GM21423 (cell line): ENCODE results near the gene TTC34.

Experiments used
- ATAC-seq: cut with Tn5 transposase; IDR thresholded peaks from one replicate; pipeline ENCODE4 v1.9.1; 2021; ENCODE audit warnings: mild to moderate bottlenecking, moderate library complexity; ENCODE audit not compliant: unreplicated experiment

TTC34 gene

DNA sequence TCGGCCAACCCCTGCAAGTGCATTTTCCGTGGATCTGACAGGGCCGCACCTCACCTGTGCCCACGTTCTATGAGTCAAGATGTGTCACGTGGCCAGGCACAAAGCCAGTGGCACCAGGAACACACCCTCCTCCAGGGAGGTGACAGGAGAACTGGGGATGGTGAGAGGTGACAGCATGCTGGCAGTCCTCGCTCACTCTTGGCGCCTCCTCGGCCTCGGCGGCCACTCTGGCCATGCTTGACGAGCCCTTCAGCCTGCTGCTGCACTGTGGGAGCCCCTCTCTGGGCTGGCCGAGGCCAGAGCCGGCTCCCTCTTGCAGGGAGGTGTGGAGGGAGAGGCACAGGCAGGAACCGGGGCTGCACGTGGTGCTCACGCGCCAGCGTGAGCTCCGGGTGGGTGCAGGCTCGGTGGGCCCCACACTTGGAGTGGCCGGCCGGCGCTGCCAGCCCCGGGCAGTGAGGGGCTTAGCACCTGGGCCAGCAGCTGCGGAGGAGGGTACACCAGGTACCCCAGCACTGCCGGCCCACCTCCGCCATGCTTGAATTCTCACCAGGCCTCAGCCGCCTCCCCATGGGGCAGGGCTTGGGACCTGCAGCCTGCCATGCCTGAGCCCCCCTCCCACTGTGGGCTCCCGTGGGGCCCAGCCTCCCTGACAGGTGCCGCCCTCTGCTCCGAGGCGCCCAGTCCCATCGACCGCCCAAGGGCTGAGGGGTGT is 11.6 kb upstream of the TTC34 start:
- ATAC-seq: no peak

DNA sequence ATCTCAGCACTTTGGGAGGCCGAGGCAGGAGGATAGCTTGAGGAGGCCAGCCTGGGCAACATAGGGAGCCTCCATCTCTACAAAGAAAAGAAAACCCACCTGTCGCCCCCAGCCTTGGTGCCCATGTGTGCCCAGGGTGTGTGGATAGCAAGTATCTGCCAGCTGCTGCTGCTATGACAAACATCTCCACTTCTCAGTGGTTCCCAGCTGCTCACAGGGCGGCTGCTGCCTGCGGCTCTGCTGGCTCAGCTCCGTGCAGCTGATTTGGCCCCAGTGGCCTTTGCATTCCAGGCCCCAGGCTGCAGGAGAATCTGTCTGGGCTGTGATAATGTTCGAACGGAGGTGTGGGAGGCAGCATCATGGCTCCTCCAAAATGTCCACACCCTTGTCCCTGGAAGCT is 10.6 kb upstream of the TTC34 start:
- ATAC-seq: no peak

DNA sequence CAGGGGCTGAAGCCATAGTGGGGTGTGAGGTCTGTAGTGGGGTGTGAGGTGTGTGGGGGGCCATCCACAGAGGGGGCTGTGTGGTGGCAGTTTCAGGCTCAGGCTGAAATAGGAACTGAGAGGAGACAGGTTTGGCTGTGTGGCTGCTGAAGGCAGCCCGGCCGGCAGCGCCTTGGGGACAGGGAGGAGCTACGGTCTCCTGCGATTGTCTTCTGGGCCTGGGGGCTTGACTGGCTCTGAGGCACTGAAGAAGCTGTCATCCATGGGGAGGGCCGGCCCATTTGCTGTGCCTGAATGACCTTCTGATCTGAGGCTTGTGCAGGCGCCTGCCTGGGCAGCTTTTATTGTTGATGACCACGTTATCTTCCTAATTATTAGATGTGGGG is 10.0 kb upstream of the TTC34 start:
- ATAC-seq: no peak

GRCh38 chr1:2810899-2811532 is 9.5 kb upstream of the TTC34 start:
- no peak for ATAC-seq

GRCh38 chr1:2810281-2810680 is 8.8 kb upstream of the TTC34 start:
- ATAC-seq: no peak

GRCh38 chr1:2809656-2810055 is 8.2 kb upstream of the TTC34 start:
- ATAC-seq: no peak

DNA sequence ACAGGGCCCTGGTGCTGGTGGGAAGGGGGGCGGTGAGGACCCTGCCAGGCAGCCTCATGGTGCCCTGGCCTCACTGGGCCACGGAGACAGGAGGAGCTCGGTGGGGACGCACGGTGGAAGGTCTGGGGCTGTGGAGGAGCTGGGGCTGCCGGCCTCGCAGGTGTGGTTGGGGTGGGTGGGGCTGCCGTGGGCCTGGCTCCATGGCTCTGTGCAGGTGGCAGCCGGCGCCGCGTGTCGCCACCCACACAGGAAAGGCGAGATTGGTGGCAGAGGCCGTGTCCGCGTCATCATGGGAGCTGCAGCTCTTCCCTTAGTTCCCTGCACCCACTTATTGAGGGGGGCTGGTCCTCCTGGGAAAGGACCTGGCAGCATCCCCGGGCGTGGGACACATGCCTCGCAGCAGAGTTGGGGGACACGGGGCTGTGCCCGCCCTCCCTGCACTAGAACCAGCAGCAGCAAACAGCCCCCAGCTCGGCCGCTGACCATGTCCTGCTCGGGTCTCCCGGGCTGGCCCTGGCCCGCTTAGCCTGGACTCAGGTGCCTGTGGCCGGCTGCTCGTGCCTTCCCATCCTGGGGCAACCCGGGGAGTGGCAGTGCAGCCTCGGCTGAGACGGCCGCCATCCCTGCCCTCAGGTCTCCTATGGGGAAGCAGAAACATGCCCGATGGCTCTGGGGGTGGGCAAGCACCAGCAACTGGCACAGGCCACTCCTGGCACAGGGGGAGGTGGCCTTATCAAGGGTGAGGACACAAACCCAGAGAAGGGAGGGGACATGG is 7.5 kb upstream of the TTC34 start:
- no peak for ATAC-seq

GRCh38 chr1:2808386-2808705 is 6.9 kb upstream of the TTC34 start:
- no peak for ATAC-seq

DNA sequence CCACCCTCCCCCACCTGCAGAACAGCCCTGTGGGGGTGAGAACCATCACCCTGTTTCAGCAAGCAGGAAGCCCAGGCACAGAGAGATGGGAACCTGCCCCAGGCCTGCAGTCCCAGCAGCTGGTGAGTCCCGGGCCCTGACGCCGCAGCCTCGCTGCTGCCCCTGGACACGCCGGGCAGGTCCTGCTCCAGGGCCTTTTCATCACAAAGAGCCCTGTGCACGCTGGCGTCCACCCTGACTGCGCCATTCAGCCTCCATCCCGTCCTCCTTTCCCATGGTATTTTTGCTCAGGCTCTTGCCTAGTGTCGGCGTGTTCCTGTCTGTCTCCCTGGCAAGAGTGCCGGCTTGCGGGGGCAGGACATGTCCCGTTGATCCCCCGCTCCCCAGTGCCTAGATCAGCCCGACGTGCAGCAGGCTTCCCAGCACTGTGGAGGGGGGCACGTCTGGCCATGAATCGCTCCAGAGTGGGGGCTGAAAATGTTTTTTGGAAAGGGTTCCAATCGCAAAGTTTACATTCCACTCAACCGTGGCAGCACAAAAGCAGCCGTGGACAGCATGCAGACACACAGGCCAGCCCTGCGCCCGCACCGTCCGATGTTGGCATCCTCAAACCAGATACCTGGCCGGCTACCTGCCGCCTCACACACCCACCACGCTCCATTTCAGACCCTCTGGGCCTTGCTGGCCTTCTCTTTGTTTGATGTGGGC is 6.3 kb upstream of the TTC34 start:
- ATAC-seq: no peak

DNA sequence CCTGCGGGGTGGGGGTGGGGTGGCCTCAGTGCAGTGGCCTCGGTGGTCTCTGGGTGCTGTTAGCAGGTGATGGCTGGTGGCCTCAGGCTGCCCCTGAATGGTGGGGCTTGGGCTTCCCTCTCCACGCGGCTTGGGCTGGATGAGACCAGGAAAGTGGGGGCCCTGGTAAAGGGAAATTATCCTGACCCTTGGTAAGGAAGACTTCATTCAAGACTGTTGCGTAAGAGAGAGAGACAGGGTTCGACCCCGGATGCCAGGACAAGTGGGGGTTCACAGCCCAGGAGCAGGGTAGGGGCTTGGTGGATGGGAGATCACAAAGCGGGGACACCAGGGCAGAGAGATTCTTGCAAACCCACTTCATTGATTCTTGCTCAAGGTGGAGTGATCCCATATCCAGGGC is 5.5 kb upstream of the TTC34 start:
- no peak for ATAC-seq

GRCh38 chr1:2806591-2806990 is 5.1 kb upstream of the TTC34 start:
- ATAC-seq: no peak

- no peak for ATAC-seq
Observed at GRCh38 chr1:2805801-2806430, 4.4 kb upstream of the TTC34 start.

DNA sequence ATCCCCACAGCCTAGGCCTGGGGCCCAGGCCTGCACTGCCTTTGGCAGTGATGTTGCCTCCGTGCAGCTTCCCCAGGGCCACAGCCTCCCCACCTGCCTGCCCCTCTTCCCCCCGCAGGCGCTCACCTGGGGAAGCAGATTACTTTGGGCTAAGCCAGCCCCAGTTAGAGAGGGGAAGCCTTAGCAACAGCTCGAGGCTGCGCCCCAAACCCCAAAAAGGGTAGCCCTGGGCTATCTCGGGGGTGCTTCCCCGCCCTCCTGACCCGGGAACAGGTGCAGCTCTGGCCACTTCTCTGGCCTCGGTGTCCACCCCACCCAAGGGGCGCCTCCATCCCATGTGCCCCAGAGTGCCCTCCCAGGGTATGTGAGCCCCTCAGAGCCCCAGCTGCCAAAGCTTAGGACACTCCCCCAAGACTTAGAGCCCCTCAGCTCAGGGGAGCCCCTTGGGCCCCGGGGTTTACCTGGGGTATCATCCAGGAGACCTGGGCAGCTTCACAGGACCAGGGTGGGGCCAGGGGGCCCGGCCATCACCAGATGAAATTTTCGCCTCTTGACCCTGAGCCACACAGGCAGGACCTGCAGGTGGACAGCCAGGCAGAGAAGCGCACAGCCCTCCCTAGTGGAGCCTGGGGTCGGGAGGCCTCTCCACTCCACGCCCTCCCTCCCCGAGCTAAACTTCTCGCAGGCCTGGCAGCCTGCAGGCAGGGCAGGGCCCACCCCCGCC is 3.3 kb upstream of the TTC34 start:
- no peak for ATAC-seq

GRCh38 chr1:2803931-2804627 is 2.6 kb upstream of the TTC34 start:
- no peak for ATAC-seq

DNA sequence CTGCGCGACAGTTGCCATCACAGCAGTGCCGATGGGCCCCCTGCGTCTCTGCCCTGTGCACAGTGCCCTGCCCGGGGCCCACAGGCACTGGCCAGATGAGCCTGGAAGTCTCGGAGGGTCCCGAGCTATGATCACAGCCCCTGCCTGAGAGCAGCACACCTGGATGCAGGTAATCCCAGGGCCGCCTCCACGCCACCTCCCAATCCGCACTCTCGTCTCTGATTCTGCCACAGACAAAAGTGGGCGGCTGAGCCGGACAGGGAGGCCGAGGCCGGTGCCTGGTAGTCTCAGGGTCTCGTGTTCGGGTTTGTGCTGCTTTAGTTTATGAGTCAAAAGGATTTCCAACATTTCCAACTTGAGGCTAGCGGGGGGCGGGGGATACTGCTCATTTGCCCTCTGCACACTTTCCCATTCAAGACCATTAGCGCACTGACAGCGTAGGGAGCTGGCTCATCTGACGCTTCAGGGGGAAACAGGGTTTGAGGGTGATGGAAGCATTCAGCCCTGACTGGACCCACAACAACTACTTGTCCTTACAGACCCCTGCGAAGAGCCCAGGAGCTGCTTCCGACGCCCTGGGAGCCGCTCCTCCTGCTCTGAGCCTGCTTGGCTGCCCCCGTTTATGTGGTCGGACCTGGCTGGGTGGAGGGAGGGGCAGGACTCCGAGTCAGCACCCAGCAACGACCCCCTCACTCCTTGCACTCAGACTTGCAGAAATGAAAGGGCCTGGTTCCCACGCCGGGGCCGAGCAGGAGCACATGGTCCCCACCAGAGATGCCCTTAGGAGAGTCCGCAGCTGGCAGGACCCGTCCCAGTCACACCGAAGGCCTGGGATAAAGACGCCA is 1.8 kb upstream of the TTC34 start:
- ATAC-seq: no peak

GRCh38 chr1:2802421-2802961 is 998 bp upstream of the TTC34 start:
- no peak for ATAC-seq

GRCh38 chr1:2801046-2801445 is 447 bp downstream of the TTC34 start:
- no peak for ATAC-seq

DNA sequence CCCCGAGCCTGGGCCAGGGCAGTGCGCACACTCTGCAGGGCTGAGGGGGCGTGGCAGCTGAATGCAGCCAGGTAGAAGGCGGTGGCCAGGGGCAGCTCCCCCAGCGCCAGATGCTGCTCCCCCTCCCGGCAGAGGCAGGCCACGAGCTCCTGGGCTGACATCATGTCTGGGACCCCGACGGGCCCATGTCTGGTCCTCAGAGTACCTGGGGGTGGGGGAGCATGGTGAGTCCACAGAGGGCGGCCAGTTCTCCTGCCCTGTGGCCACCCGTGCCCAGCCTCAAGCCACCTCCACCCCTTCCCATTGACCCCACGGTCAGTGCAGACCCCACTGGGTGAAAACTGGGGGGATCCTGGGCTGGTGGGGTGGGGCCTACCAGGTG is 838 bp downstream of the TTC34 start:
- no peak for ATAC-seq
